ENCODE data around the gene RRP7A. TPM values are rescaled to one million over a fixed set of nuclear protein-coding genes. Genes with fewer than 3 reads are reported as not detected.

RRP7A gene
- total RNA-seq (2022; extraction: Qiagen RNA extraction), result 46.3 to 60.8 TPM (median 56.5 TPM) in 5 replicates

GRCh38 chr22:42519525-42520401 is at the start of gene RRP7A:
RRP7A (minus strand) TSS chr22:42519796; CDS start chr22:42519786, 10 bp downstream.

GRCh38 chr22:42553475-42554361 is 34.1 kb upstream of the RRP7A start, which contains the start of gene SERHL2:
SERHL2 (plus strand) TSS chr22:42553956; CDS start chr22:42554021, 65 bp downstream.

Other genes starting within 250 kb of the RRP7A start
- gene TCF20, start 249.1 kb downstream of the RRP7A start, total RNA-seq (2022; extraction: Qiagen RNA extraction), result 11.8 to 14.1 TPM (median 13.3 TPM) in 5 replicates
- not detected in 5 replicates for gene NFAM1, start 87.4 kb downstream of the RRP7A start, total RNA-seq (2022; extraction: Qiagen RNA extraction)
- gene SERHL2, start 34.2 kb upstream of the RRP7A start, total RNA-seq (2022; extraction: Qiagen RNA extraction), result 0.28 to 0.56 TPM (median 0.29 TPM) in 5 replicates
- gene POLDIP3, start 95.1 kb upstream of the RRP7A start, total RNA-seq (2022; extraction: Qiagen RNA extraction), result 34.8 to 40.7 TPM (median 38.9 TPM) in 5 replicates
- gene ATP5MGL, start 120.8 kb upstream of the RRP7A start, total RNA-seq (2022; extraction: Qiagen RNA extraction), result not detected in 5 replicates
- 96.6 to 124 TPM (median 116 TPM) in 5 replicates for gene CYB5R3, start 129.6 kb upstream of the RRP7A start, total RNA-seq (2022; extraction: Qiagen RNA extraction)
- 14.4 to 25.8 TPM (median 22.1 TPM) in 5 replicates for gene A4GALT, start 201.1 kb upstream of the RRP7A start, total RNA-seq (2022; extraction: Qiagen RNA extraction)

Data from A549 treated with Mapracorat at 1 μM for 4 hours (cell line).